Measurements from ENCODE around the gene DDX18. TPM values are rescaled to one million over a fixed set of nuclear protein-coding genes. Genes with fewer than 3 reads are reported as not detected.

Gene DDX18
- total RNA-seq, 4 donors from 2014 or later = 32.6 to 70.1 (median 42.9) TPM

- no peak for TF ChIP-seq CTCF (IDR thresholded peaks at IDR 0.05; ENCODE audit: low read depth)
Measured at GRCh38 chr2:117786520-117786919, 28.0 kb upstream of the DDX18 start.

- TF ChIP-seq CTCF (IDR thresholded peaks at IDR 0.05; ENCODE audit: low read depth) = no peak
Measured at GRCh38 chr2:117789505-117789904, 25.0 kb upstream of the DDX18 start.

- no peak for TF ChIP-seq CTCF (IDR thresholded peaks at IDR 0.05; ENCODE audit: low read depth)
Measured at GRCh38 chr2:117794668-117795067, 19.8 kb upstream of the DDX18 start.

- TF ChIP-seq CTCF (IDR thresholded peaks at IDR 0.05; ENCODE audit: low read depth) = no peak
Measured at GRCh38 chr2:117801826-117802225, 12.7 kb upstream of the DDX18 start.

- TF ChIP-seq CTCF (IDR thresholded peaks at IDR 0.05; ENCODE audit: low read depth) = no peak
Measured at GRCh38 chr2:117812443-117812842, 2.0 kb upstream of the DDX18 start.

- TF ChIP-seq CTCF (IDR thresholded peaks at IDR 0.05; ENCODE audit: low read depth) = no peak
Measured at GRCh38 chr2:117815946-117816345, 1.5 kb downstream of the DDX18 start.

- TF ChIP-seq CTCF (IDR thresholded peaks at IDR 0.05; ENCODE audit: low read depth) = no peak
Measured at GRCh38 chr2:117818921-117819320, 4.4 kb downstream of the DDX18 start.
